GM21529 (cell line): ENCODE measurements around the gene PRRG4.
A peak's percentile ranks its signal among the peaks of the same experiment; 100 is the strongest.
"Not testable (repeated sequence)": the region's sequence is repeated elsewhere in the genome, so short reads cannot be mapped to it uniquely, and the experiment has no call there.

Source experiments
- ATAC-seq: cut with Tn5 transposase; IDR thresholded peaks from one replicate; pipeline ENCODE4 v1.9.1; 2021; ENCODE audit not compliant: unreplicated experiment

The PRRG4 gene

DNA sequence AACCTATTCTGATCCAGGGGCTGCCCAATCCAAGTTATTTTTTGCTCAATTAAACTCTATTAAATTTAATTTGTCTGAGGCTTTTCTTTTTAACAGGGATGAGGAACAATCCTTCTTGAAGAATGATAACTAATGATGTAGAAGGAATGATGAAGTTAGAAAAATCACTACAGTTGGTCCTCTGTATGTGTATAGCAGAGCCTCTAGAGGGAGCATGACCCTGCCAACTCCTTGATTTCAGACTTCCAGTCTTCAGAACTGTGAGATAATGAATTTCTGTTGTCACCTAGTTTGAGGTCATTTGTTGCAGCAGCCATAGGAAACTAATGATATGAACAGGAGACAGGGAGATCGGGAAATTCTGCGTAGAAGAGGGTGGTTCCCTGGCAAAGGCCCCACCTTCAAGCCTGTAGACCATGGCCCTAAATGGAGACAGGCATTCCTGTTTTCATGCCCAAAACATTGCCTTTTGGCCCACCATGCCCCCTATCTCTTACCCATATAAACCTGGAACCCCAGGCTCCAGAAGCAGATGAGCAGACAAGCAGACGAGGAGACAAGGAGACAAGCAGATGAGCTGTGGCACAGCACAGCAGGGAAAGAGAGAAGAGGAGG, 55.1 kb downstream of the PRRG4 start:
- peak; percentile 56 for ATAC-seq

DNA sequence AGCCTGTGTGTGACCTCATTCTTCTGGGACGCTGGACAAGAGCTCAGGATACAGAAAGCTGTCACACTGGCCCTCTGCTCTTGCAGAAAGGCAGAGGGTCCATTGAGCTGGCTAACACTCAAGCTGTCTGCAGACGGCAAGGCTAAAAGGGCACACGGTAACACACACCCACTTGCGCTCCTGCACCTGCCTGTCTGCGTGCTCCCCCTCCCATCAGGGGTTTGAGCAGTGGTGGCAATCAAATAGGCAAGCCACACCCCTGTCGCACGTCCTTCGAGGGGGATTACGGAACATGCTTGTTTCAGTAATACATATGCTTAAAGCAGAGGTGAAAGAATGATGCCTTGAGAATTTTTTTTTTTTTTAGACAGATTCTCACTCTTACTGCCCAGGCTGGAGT, 55.8 kb downstream of the PRRG4 start:
- ATAC-seq: no peak

GRCh38 chr11:32886180-32886579, 56.5 kb downstream of the PRRG4 start:
- ATAC-seq: no peak

GRCh38 chr11:32887707-32888383, 58.1 kb downstream of the PRRG4 start:
- not testable (repeated sequence) for ATAC-seq

GRCh38 chr11:32888384-32888710, 58.6 kb downstream of the PRRG4 start:
- not testable (repeated sequence) for ATAC-seq

GRCh38 chr11:32888805-32889204, 59.1 kb downstream of the PRRG4 start:
- ATAC-seq: no peak

GRCh38 chr11:32890843-32891656, 61.3 kb downstream of the PRRG4 start:
- ATAC-seq: no peak

- no peak for ATAC-seq
Observed at GRCh38 chr11:32891657-32892354, 62.1 kb downstream of the PRRG4 start.

- ATAC-seq: peak; percentile 60
Observed at GRCh38 chr11:32892355-32893092, 62.8 kb downstream of the PRRG4 start, which contains the start of gene QSER1. TSS of gene QSER1 (plus strand) at chr11:32892811. CDS start at chr11:32893126, 315 bp downstream.

DNA sequence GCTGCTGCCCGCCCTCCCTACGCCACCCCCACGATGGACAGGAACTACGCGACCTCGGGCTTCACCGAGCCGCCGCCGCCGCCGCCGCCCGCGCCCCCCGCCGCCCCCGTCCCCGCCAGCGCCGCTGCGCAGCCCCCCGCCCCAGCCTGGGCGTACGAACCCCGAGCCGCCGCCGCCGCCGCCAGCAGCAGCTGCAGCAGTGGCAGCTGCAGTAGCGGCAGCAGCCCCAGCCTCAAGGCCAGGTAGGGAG, 63.3 kb downstream of the PRRG4 start:
- ATAC-seq: no peak

- ATAC-seq: peak; percentile 36
Observed at GRCh38 chr11:32893343-32894148, 63.8 kb downstream of the PRRG4 start.

DNA sequence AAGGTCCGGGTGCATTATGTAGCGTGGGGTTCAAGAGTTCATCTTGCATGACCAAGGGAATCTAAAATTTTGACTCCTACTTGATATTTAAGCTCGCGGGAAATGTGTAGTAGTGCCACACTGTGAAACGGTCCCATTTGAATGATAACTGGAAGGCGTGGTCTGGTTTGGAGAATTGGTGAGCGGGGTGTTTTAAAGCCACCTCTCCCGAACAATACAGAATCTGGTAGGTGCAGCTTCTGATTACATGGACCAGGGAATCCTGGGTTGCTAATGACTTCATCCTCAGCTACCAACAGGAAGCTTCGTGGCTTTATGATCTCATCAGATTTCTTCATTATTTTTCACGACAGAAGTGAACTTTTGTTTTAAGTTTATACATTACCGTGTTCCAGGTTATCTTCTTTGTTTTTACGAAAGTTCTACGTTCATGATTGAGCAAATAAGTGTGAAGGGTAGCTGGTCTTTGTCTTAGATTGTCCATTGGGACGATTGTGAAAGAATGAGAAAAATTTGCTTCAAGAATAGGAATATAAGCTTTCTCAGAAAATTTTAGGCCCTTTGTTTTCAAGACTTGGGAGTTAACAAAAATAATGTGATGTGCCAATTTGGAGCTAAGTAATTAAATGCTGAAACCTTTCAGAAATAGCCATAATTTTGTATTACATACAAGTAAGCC, 64.6 kb downstream of the PRRG4 start:
- peak; percentile 25 for ATAC-seq

- ATAC-seq: no peak
Observed at GRCh38 chr11:32894921-32895320, 65.2 kb downstream of the PRRG4 start.

DNA sequence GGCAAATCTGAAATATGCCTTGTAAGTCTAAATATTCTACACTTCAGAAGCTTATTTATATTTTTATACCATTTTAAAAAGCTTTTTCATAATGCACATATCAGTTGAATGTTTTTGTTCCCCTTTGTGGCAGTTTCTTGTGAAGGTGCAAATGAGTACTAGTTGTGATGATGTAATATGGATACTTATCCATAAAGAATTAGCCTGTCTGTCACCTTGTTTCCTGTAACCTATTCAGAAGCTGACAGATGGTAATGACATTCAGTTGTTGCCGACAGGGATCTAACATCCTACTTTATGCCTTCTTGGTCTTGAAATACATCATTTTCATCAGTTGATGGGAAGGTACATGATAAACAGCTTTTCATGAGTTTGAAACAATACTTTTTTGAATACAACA, 65.7 kb downstream of the PRRG4 start:
- no peak for ATAC-seq

GRCh38 chr11:32897103-32897502, 67.4 kb downstream of the PRRG4 start:
- no peak for ATAC-seq

- peak; percentile 87 for ATAC-seq
Observed at GRCh38 chr11:32899438-32899837, 69.7 kb downstream of the PRRG4 start.

- ATAC-seq: no peak
Observed at GRCh38 chr11:32902089-32902665, 72.5 kb downstream of the PRRG4 start.

DNA sequence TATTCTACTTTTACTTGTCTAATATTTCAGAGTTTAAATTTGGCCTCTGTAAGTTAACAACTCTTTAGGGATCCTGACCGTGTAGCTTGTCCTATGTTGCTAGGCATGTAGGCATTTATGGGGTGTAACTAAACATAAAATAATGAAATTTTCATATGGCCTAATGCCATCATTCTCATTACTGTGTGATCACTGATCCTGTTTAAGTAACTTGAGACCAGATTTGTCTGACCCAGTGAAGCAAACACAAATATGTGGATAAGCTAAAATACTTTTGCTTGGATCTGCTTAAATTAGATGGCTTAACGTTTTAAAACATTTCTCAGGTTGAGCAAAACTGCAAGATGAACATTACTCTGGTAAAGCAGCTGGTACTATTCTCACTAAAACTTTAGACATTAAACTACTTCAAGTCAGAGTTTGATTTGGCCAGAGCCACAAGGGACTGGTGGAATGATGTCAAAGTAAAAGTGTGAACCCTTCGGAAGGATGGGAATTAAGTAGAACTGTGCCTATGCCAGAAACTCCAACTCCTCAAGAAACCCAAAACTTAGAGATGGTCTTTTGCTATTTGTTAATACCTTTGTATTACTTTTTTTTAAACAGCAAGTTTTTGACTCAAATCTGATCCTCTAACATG, 75.4 kb downstream of the PRRG4 start:
- no peak for ATAC-seq
